Activated CD8-positive, alpha-beta memory T cell treated with anti-CD3 and anti-CD28 coated beads for 36 hours (primary cell): Measurements from ENCODE around the gene STAMBPL1. TPM values are rescaled to one million over a fixed set of nuclear protein-coding genes. Genes with fewer than 3 reads are reported as not detected.

Experiments
- CTCF ChIA-PET: fragments of 350-600 bp; sonication (Branson Sonifier 250); formaldehyde crosslinking; loops from one replicate; lab custom pipeline; 2021; ENCODE audit warnings: antibody characterized with exemption; lab: Charles Lee
- POLR2A ChIA-PET: fragments of 350-600 bp; sonication (Branson Sonifier 250); formaldehyde crosslinking; loops from one replicate; lab custom pipeline; 2021; ENCODE audit warnings: antibody characterized with exemption; lab: Charles Lee
- total RNA-seq, 2 experiments: library from RNA; stranded (reverse); gene quantifications; one replicate each; pipeline ENCODE4 v1.2.3, GENCODE V29; 2021

Gene STAMBPL1
- total RNA-seq, 2 experiments from 2014 or later, result 24.5 to 26.9 TPM

DNA sequence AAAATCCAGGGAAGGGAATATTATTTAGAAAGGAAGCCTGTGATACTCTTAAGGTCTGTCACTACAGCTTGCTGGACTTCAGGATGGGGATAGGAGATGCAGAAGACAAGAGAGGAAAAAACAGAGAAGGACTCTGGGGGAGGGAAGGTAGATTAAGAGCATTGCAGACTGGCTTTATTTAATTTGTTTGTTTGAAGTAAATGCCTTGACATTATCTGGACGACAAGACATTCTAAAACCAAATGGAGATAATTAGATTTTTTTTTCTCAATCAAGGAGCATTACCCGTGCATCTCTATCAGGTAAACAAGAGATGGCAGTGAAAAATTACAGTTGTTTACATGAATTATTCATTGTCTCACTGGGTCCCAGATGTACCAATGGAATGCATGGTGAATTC, 48.2 kb downstream of the STAMBPL1 start:
- CTCF ChIA-PET, result interaction anchor here (1.8 kb wide), 1 partner anchor 92 kb away, joined by 4 read pairs; no protein-coding TSS in a partner anchor

DNA sequence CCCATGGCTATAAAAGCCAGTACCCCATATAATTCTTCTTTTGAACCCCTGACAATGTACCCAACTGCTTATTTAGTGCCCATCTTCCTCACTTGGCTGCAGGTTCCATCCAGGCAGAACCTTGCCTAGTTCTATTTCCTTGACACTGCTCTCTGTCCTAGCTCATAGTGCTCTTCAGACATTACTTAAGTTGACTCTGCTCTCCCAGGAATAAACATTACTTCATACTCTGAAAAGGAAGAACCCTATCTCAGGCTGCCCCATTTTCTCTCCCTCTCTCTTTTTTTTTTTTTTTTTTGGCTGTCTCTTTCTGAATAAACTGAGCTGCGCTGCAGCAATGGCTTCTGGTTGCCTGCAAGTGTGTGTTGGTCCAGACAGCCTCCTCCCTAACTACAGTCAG, 51.5 kb downstream of the STAMBPL1 start:
- ChIA-PET POLR2A (interaction anchor here (0.6 to 0.7 kb wide), 3 partner anchors 12 to 363 kb away, joined by 4 to 6 read pairs (median 6); no protein-coding TSS in a partner anchor), CTCF (interaction anchor here (0.8 to 3.4 kb wide), 10 partner anchors 12 to 366 kb away, joined by 3 to 11 read pairs (median 4); no protein-coding TSS in a partner anchor)

More for the DNA sequence above, 48.2 kb downstream of the STAMBPL1 start:
- POLR2A ChIA-PET, result no interaction called here

DNA sequence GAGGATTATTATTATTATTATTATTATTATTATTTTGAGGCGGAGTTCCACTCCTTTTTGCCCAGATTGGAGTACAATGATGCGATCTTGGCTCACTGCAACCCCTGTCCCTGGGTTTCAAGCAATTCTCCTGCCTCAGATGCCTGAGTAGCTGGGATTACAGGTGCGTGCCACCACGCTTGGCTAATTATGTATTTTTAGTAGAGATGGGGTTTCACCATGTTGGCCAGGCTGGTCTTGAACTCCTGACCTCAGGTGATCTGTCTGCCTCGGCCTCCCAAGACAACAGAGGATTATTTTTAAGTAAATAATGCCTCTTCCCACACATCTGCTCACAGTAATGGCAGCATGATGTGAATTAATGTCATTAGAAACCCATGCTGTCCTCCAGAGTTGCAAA, 52.0 kb downstream of the STAMBPL1 start:
- POLR2A ChIA-PET, result interaction anchor here (0.6 to 0.7 kb wide), 2 partner anchors 12 to 26 kb away, joined by 4 to 6 read pairs; no protein-coding TSS in a partner anchor
- CTCF ChIA-PET, result interaction anchor here (0.7 to 3.4 kb wide), 17 partner anchors 8 to 286 kb away, joined by 3 to 23 read pairs (median 4); partner anchors contain the start of gene FAS

DNA sequence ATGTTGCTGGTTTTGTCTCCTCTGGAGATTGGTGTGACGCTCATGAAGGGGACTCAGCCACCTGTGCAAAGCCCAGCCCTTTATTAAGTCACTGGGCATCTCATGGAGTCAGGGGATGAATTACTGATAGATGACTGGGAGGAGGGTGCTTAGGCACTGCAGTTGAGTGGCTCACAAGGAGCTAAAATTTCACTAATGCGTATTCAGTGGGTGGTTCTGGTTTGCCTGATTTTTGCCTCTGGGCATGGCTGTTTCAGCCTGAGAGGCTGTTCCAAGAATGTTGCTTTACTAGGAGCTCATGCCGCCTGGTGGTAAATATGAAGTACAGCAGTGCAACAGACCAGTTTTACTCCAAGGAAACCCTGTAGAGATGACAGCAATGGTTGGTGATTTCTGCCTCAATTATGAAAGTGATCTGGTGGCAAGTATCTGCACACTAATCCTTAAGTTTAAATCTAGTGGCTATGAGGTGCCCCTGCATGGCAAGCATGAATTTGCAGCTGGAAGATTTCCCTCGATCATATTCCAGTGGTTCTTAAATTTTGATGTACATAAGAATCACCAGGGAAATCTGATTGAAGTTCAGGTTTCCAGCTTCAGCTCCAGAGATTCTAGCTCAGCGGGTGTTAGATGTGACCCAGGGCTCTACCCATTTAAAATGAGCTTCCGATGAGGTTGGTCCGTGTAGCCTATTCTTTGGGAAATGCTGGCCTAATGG, 52.7 kb downstream of the STAMBPL1 start:
- CTCF ChIA-PET, result interaction anchor here (0.6 to 3.4 kb wide), 27 partner anchors 9 to 366 kb away, joined by 3 to 23 read pairs (median 3); partner anchors contain the start of genes FAS and STAMBPL1
- POLR2A ChIA-PET, result no interaction called here

DNA sequence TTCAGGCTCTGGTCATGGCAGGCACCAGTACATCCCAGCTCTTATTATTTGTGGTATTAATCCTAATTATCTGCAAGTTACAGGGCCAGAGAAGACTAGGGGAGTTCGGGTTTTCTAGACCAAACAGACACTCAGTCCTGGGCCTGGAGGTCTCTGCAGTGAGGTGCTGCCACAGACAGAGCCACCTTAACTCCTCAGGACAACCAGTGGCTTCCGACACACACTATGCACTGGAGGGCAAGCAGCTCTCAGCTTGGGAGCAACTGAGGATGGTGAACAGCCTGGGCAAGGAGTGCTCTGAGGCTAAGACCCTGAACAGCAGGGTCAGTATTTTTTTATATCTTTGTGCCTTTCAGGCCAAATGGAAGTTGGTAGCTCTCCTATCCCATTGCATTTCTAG, 53.5 kb downstream of the STAMBPL1 start:
- ChIA-PET POLR2A (no interaction called here), CTCF (interaction anchor here (0.9 to 3.4 kb wide), 21 partner anchors 10 to 367 kb away, joined by 3 to 23 read pairs (median 4); partner anchors contain the start of genes FAS and STAMBPL1)

DNA sequence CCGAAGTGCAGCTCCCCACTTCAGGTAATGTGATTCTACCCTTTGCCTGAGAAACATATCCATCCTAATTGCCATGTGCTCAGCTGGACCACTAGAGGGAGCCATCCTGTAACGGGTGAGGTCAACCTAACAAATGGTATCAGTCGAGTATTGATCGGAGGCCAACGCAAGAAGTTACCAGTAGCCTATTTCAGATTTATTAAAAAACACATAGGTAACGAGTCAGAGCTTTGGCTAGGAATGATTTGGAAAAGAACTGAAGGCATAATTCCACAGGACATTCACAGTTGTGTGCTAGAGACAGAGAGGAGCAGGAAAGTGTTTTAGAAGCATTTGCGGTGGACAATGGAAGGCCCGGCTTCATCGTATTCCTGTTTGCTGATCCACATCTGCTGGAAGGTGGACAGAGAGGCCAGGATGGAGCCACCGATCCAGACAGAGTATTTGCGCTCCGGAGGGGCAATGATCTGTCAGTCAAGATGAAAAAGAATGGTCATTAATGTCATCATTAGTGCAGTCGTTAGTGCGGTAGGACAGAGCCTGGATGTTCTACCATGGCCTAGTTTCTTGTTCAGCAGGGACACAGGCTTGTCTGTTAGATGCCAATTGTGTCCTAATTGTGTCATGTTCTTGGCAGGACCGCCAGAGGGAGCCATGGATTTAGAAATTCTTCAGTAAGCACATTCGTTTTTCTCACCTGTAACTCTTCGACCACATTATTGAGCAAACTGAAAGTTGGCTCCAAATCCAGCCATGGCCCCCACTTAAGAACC, 55.0 kb downstream of the STAMBPL1 start:
- CTCF ChIA-PET, result interaction anchor here (0.6 to 3.4 kb wide), 26 partner anchors 9 to 283 kb away, joined by 3 to 23 read pairs (median 4); partner anchors contain the start of genes CH25H and FAS
- POLR2A ChIA-PET, result no interaction called here

DNA sequence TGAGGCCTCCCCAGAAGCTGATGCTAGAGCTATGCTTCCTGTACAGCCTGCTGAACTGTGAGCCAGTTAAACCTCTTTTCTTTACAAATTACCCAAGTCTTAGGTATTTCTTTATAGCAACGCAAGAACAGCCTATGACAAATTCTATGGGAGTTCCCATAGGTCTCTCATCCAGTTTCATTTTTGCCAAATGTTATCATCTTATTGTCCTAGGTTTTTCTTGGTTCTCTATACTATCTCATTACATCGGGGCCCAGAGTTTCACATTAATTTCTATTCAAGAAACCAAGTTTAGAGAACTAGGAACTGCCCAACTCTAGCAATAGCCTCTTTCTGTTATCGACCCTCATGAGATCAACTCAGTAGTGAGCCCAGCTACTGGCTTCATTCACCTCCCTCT, 56.6 kb downstream of the STAMBPL1 start:
- CTCF ChIA-PET, result interaction anchor here (0.8 to 2.3 kb wide), 4 partner anchors 10 to 93 kb away, joined by 3 to 7 read pairs (median 4); no protein-coding TSS in a partner anchor
- POLR2A ChIA-PET, result no interaction called here

DNA sequence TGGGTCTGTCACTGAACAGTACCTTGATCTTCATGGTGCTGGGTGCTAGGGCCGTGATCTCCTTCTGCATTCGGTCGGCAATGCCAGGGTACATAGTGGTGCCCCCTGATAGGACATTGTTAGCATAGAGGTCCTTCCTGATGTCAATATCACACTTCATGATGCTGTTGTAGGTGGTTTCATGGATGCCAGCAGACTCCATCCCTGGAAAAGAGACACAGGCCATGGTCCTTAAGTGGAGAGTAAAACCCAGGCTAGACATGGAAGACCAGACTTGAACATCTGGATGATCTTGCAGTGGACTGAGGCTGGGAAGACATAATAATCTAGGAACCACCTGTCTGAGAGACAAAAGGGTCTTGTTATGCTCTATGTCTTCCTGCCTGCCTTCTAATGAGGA, 58.0 kb downstream of the STAMBPL1 start:
- POLR2A ChIA-PET, result no interaction called here

DNA sequence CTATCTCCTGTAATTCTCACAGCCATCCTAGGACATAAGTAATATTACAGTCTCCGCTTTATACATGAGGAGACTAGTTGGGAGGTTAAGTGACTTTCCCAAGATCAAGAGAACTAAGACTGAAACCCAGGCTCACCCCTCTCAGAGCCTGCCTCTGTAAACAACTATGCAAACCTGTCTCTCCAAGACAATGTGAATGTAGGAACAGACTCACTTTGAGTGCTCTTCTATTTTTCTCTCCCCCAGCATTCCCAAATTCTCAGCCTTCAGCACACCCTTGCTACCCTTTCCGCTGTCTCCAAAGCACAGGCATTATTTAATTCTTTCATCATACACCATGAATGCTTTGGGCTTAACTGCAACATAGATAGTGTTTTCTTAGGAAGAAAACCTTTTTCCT, 58.9 kb downstream of the STAMBPL1 start:
- ChIA-PET POLR2A (no interaction called here), CTCF (no interaction called here)

More for the DNA sequence above, 58.0 kb downstream of the STAMBPL1 start:
- CTCF ChIA-PET, result interaction anchor here (0.8 to 2.3 kb wide), 4 partner anchors 9 to 93 kb away, joined by 3 to 7 read pairs (median 4); no protein-coding TSS in a partner anchor

DNA sequence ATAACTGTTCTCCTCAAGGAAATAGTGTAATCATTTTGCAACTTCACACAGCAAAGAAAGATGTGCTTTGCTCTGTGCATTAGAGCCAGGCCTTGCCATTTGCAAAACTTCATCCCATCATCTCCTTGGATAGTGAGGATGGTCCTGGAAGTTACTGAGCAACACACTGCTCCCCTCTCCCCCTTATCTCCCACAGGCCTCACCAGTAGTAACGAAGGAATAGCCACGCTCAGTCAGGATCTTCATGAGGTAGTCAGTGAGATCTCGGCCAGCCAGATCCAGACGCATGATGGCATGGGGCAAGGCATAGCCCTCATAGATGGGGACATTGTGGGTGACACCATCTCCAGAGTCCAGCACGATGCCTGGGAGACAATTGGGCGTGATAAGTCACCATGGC, 61.0 kb downstream of the STAMBPL1 start:
- ChIA-PET CTCF (interaction anchor here (1.1 kb wide), 1 partner anchor 277 kb away, joined by 3 read pairs; no protein-coding TSS in a partner anchor), POLR2A (no interaction called here)

DNA sequence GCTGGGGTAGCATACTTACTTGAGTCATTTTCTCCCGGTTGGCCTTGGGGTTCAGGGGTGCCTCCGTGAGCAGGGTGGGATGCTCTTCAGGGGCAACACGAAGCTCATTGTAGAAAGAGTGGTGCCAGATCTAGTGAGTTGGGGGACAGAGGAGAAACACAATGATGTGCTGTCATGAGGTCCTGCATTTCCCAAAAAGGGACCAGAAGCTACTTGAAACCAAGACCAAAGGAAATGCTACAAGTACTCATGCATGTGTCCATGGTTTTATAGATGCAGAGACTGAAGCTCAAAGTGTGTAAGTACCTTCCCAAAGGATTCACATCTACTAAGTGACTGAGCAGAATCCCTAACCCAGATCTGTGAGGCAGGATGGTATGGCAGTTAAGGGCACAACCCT, 63.7 kb downstream of the STAMBPL1 start:
- CTCF ChIA-PET, result interaction anchor here (1.1 to 1.7 kb wide), 5 partner anchors 10 to 274 kb away, joined by 3 to 8 read pairs (median 4); no protein-coding TSS in a partner anchor
- POLR2A ChIA-PET, result interaction anchor here (0.5 kb wide), 1 partner anchor 12 kb away, joined by 6 read pairs; no protein-coding TSS in a partner anchor

DNA sequence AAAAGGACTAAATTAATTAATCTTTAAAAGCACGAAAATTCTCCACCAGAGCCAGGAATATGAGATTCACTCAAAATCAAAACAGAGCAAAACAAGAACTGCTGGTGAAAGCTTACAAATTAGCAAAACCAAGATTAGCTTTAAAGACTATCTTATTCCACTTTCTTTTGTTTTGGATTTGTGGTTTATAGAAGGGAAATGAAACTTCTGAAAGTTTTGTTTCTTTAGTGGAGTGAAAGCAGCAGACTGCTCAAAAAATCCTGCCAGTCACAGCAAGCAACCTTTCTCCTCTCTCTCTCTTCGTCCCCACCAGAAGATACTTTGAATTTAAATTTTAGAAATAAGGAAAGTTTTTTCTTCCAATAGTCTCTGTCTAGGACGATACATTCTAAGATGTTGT, 64.8 kb downstream of the STAMBPL1 start:
- ChIA-PET CTCF (interaction anchor here (1.2 to 1.7 kb wide), 3 partner anchors 10 to 13 kb away, joined by 3 to 8 read pairs (median 4); no protein-coding TSS in a partner anchor), POLR2A (no interaction called here)

DNA sequence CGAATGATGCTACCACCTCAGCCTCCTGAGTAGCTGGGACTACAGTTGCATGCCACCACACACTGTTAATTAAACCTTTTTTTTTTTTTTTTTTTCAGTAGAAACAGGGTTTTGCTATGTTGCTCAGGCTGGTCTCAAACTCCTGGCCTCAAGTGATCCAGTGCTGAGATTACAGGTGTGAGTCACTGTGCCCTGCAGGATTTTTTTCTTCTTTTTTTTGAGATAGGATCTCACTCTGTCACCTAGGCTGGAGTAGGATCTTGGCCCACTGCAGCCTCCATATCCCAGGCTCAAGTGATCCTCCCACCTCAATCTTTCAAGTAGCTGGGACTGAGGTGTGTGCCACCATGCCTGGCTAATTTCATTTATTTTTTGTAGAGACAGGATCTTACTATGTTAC, 66.2 kb downstream of the STAMBPL1 start:
- POLR2A ChIA-PET, result interaction anchor here (0.6 kb wide), 1 partner anchor 446 kb away, joined by 8 read pairs; no protein-coding TSS in a partner anchor
- CTCF ChIA-PET, result interaction anchor here (1.6 to 1.8 kb wide), 2 partner anchors 9 to 12 kb away, joined by 4 to 7 read pairs; no protein-coding TSS in a partner anchor

DNA sequence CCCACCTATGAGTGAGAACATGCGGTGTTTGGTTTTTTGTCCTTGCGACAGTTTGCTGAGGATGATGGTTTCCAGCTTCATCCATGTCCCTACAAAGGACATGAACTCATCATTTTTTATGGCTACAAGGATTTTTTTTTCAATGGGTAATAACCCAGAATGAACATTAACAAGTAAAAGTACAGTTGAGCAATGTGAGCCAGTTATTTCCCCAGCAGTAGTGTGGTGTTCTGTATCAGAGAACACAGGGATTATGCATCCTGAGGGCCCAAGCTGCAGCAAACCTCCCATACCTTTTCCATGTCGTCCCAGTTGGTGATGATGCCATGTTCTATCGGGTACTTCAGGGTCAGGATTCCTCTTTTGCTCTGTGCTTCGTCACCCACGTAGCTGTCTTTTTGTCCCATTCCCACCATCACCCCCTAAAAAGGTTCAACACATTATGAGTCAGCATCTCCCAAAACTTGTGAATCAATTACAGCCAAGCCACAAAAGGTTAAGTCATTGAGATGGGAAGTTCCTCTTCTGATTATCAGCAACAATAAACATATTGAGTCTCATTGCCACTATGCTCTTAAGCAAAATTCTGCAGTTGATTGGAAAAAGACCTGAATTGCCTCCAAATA, 67.0 kb downstream of the STAMBPL1 start:
- CTCF ChIA-PET, result interaction anchor here (1.8 kb wide), 1 partner anchor 10 kb away, joined by 7 read pairs; no protein-coding TSS in a partner anchor
- POLR2A ChIA-PET, result no interaction called here

DNA sequence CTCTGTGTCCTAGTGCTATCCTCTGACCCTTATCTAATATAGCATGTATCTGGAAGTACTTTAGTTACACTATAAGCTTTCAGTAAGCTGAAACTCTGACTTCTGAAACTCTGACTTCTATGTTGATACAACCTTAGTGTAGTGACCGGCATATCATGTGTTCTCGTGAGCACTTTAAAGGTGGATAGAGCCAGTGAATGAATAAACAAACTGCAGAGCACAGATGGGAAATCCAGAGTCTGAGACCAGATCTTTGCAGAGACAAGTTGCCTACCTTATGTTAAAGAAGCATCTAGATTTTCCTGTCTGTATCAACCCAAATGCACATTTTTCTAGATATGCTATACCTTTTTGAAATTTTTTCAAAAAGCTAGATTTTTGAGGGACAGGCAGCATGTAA, 69.0 kb downstream of the STAMBPL1 start:
- POLR2A ChIA-PET, result no interaction called here
- CTCF ChIA-PET, result no interaction called here

DNA sequence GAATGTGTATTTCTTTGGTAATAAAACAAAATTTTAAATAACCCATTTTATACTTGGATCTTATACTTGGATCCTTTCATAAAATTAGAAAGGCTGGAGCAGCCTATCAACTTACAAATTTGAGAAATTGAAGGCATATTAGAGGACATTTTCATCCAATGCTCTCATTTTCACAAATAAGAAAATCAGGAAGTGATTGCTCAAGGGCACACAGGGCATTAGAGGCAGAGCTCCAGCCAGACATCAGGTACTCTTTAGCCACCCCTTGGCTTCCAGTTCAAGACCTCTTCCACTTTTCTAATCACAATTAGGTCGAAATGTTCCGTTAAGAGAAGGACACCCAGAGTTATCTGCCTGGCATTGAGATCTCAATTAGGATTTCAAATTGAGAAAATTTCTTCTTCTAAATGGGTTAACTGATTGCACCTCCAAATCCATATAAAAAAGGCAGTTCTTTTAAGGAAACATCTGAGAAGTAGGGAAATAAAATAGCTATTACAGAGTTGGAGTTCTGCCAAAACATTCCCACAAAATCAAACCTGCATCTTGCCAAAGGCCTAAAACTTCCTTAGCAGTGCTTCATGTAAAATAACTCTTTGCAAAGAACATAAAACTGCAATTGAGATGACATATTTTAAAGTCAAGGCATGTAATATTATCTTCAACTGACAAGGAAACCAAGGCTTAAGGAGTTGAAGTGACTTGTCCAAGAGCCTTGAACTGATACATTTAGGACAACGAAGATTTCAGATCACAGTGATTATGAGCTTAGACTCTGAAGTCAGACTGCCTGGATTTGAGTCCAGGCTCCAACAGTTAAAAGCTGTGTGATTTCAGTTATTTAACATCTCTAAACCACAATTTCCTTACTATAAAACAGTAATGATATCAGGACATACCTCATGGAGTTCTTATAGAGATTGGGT, 70.1 kb downstream of the STAMBPL1 start:
- ChIA-PET POLR2A (no interaction called here), CTCF (no interaction called here)

DNA sequence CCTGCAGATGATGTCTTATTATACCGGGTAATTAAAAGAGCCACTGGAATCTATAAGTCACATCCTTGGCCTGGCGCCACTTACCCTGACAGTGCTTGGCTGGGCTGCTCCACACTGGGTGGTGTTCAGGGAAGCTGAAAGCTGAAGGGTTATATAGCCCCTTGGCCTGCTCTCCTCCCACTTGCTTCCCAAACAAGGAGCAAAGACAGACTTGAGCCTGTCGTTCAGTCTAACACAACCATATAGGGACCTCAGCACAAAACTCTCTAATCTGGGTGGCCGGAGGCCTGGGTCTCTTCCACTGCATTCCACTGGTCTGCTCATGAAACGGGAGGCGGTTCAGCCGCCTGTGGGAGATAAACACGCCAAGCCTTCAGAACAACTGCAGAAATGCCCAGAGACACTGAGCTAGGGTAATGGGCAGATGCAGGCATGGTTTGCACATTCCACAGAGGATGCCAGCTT, 72.6 kb downstream of the STAMBPL1 start, which contains the start of gene ACTA2:
ACTA2 (minus strand) TSS at position 127 of the 465 bp plus-strand sequence. CDS start 3,843 bp downstream, outside the sequence.
- CTCF ChIA-PET, result interaction anchor here (0.7 kb wide), 1 partner anchor 35 kb away, joined by 3 read pairs; no protein-coding TSS in a partner anchor
- POLR2A ChIA-PET, result no interaction called here
